Endothelial cell (in vitro differentiated cells): Measurements from ENCODE around the gene RAPGEF3. TPM values are rescaled to one million over a fixed set of nuclear protein-coding genes. Genes with fewer than 3 reads are reported as not detected.

Source experiments
- DNase-seq: peaks from one replicate; pipeline ENCODE4 v3.0.0; 2021; ENCODE audit warnings: low spot score
- H3K27ac Mint-ChIP-seq: one replicate; pipeline ENCODE4 v1.8.0; 2021; ENCODE audit warnings: mixed read lengths, inconsistent platforms; ENCODE audit not compliant: unreplicated experiment
- H3K27me3 Mint-ChIP-seq: one replicate; pipeline ENCODE4 v1.8.0; 2021; ENCODE audit warnings: mild to moderate bottlenecking, moderate library complexity, mixed read lengths, inconsistent platforms; ENCODE audit not compliant: unreplicated experiment
- H3K36me3 Mint-ChIP-seq: one replicate; pipeline ENCODE4 v1.8.0; 2021; ENCODE audit warnings: mild to moderate bottlenecking, low read depth, mixed read lengths, inconsistent platforms; ENCODE audit not compliant: unreplicated experiment
- H3K4me1 Mint-ChIP-seq: one replicate; pipeline ENCODE4 v1.8.0; 2021; ENCODE audit warnings: mild to moderate bottlenecking, mixed read lengths, inconsistent platforms; ENCODE audit not compliant: unreplicated experiment
- H3K4me3 Mint-ChIP-seq: one replicate; pipeline ENCODE4 v1.8.0; 2021; ENCODE audit warnings: mild to moderate bottlenecking, mixed read lengths, inconsistent platforms; ENCODE audit not compliant: unreplicated experiment
- H3K9me3 Mint-ChIP-seq: one replicate; pipeline ENCODE4 v1.8.0; 2021; ENCODE audit warnings: mixed read lengths, inconsistent platforms; ENCODE audit not compliant: unreplicated experiment
- CTCF ChIP-seq: fragments of 200-600 bp; sonication (generic); IDR thresholded peaks from one replicate; pipeline ENCODE4 v1.5.0; 2021; ENCODE audit warnings: antibody characterized with exemption; ENCODE audit not compliant: unreplicated experiment
- total RNA-seq: library from RNA; stranded (reverse); fragmentation: NEBNext Ultra II Directional; extraction: Animal tissue kit (Norgen Biotek cat#: 25700); gene quantifications from one replicate; pipeline ENCODE4 v1.2.1, GENCODE V29; 2021; ENCODE audit not compliant: unreplicated experiment

RAPGEF3 gene
- total RNA-seq, 1 donor from 2014 or later: 81.5 TPM

GRCh38 chr12:47773062-47773857, 14.6 kb upstream of the RAPGEF3 start, which contains the start of gene SLC48A1:
Gene SLC48A1, plus strand, starts transcription at chr12:47773238. Its CDS starts 67 bp downstream, at chr12:47773305.
- DNase-seq: peak; percentile 85
- Mint-ChIP-seq H3K9me3 (no peaks in the 10 kb centered on the region), H3K27ac (peak within 1 kb of the TSS; percentile 86), H3K4me1 (peaks cover 46% of the 10 kb centered on the region), H3K36me3 (peaks cover 22% of the 10 kb centered on the region), H3K4me3 (peak within 1 kb of the TSS; percentile 96), H3K27me3 (peaks cover 24% of the 10 kb centered on the region)
- no peak for TF ChIP-seq CTCF

- Mint-ChIP-seq H3K27me3 (peaks cover 22% of the 10 kb centered on the region), H3K4me3 (peak overlapping the region; percentile 89), H3K4me1 (peaks cover 40% of the 10 kb centered on the region), H3K9me3 (no peaks in the 10 kb centered on the region), H3K36me3 (peaks cover 21% of the 10 kb centered on the region), H3K27ac (peak overlapping the region; percentile 86)
- TF ChIP-seq CTCF: no peak
- DNase-seq: no peak
These were observed 14.0 kb upstream of the RAPGEF3 start for GRCh38 chr12:47772738-47773061.

DNA sequence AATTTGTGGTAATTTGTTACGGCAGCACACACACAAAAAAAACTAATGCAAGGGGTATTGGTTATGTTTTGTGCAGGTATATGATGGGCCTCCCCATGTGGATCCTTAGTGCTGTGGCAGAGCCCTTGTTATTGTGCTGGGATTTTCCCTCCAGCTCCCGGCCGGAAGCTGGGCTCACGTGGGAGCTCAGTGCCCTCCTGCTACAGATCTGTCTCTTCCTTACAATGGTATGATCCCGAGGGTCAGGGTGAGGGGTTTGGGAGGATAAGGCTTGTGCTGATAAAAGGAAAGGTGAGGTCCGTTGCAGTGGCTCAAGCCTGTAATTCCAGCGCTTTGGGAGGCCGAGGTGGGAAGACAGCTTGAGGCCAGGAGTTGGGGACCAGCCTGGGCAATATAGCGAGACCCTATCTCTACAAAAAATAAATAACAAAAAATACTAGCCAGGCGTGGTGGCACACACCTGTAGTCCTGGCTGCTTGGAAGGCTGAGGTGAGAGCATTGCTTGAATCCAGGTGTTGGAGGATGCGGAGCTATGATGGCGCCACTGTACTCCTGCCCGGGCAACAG, 13.5 kb upstream of the RAPGEF3 start:
- Mint-ChIP-seq H3K36me3 (peaks cover 22% of the 10 kb centered on the region), H3K27ac (peak overlapping the region; percentile 86), H3K4me1 (peaks cover 35% of the 10 kb centered on the region), H3K4me3 (peak overlapping the region; percentile 89), H3K9me3 (no peaks in the 10 kb centered on the region), H3K27me3 (peaks cover 23% of the 10 kb centered on the region)
- no peak for DNase-seq
- no peak for TF ChIP-seq CTCF

DNA sequence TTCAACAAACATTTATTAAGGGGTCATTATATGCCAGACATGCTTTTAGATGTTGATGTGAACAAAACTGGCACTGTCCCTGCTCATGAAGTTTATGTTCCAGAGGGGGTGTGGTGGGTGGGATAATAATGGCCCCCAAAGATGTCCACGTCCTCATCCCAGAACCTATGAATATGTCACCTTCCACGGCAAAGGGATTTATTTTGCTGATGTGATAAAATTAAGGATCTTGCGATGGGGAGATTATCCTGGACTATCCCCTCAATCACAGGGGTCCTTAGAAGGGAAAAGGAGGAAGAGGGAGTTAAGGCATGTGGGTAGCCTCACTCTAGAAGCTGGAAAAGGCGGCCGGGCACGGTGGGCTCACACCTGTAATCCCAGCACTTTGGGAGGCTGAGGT, 12.6 kb upstream of the RAPGEF3 start:
- Mint-ChIP-seq H3K27me3 (peaks cover 18% of the 10 kb centered on the region), H3K4me3 (no peak overlapping the region), H3K36me3 (peaks cover 22% of the 10 kb centered on the region), H3K4me1 (peaks cover 27% of the 10 kb centered on the region), H3K27ac (peak overlapping the region; percentile 26), H3K9me3 (no peaks in the 10 kb centered on the region)
- DNase-seq: no peak
- TF ChIP-seq CTCF: no peak

DNA sequence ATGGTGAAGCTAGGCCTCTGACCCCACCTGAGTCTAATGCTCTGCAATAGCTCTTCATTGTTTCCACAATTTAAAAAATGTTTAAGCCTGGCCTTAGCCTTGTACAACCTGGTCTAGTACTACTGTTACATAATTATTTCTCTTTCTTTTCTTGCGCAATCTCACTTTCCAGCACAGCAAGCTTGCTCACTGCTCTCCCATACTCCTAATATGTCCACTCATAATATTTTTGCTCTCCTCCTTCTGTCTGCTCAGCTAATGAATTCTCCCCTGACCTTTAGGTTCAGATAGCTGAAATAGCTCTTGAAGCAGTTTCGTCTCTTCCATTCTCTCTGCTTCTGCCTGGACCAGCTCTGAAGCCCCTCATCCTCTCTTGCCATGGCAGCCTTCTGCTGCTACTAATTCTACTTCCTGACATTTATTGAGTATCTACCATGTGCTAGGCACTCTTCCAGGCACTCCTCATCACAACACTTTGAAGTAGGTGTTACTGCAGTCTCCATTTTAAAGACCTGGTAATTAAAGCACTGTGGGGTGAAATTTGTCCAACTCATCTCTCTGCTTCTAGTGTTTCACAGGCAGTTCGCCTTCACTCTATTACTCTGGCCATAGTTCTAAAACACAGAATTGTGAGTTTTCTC, 11.5 kb upstream of the RAPGEF3 start:
- Mint-ChIP-seq H3K9me3 (no peaks in the 10 kb centered on the region), H3K27me3 (peaks cover 17% of the 10 kb centered on the region), H3K4me1 (peaks cover 16% of the 10 kb centered on the region), H3K36me3 (peaks cover 26% of the 10 kb centered on the region), H3K27ac (no peak overlapping the region), H3K4me3 (no peak overlapping the region)
- TF ChIP-seq CTCF: no peak
- DNase-seq: no peak
